GDM1 (cell line): ENCODE data around the gene WNT3A.
"Not testable (repeated sequence)": the region's sequence is repeated elsewhere in the genome, so short reads cannot be mapped to it uniquely, and the experiment has no call there.

Experiments
- DNase-seq: peaks from one replicate; lab custom pipeline; 2025; lab: John Stamatoyannopoulos, UW

Gene WNT3A

DNA sequence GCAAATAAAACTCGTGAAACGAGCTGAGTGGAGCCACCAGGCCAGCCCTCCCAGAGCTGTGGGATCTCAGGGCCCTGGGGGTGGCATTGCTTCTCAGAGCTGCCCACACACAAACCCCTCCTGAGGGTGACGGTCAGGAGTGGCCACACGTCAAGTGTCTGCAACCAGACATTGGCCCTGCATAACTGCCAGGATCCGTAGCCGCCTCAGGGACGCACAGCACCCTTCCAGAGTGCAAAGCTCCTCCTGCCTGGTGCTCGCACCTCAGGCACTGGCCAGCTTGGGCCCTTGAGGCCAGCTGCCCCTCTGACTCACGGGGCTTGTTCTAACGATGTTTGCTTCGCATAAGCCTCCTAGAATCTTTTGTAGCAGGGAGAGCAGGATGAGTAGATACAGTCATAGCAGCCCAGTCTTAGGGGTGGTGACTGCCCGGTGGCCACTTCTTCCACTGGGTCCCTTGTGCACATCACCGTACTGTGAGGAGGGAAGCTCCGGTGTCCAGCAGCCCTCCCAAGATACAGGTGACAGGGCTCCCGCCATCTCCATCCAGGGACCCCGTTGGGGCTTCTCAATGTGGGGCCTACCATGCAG, 5.0 kb downstream of the WNT3A start:
- no peak for DNase-seq

DNA sequence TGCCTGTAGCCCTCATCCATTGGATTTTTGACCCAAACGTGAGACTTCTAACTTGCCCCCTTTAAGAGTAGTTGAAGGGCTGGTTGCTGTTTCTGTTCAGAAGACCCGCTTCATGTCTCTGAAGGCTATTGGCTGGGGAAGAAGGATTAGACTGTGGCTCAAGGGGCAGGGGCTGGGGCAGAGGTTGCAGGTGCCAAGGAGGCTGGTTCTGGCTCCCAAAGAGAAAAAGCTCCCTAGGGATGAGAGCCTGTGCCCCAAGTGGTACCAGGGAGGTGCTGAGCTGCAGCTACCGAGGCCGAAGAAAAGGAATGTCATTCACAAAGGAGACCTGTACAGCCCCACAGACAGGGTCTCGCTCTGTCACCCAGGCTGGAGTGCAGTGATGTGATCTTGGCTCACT, 5.8 kb downstream of the WNT3A start:
- DNase-seq: no peak

DNA sequence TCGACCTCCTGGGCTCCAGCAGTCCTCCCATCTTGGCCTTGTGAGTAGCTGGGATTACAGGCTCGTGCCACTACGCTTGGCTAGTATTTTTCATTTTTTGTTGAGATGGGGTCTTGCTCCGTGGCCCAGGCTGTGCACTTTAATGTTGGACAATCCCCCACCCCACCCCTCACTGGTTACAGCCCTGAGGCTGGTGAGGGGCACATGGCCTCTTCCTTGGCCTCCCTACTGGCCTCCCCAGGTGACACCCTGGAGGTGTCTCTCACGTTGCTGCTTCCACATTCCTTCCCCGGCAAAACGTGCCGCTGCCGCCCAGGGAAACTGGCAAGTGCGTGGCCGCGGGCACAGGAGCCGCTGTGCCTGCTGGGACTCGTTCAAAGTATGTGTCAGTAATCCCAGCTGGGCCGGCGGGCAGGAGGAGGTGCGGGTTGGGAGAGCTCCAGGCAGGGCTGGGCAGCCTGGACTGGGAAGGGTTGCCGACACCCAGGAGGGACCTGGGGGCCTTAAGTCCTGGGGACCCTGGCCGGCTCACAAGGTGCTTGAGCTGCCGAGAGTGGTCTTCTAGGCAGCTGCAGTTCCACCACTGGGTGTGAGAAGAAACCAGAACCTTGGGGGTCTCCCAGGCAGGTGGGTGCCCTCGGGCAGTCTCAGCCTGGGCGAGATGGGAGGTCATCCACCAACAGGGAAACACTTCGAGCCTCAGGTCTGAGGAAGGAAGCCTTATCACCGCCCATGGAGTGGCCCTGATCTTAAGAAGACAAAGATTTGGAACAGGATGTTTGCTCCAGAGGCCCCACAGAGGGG, 6.5 kb downstream of the WNT3A start:
- no peak for DNase-seq

DNA sequence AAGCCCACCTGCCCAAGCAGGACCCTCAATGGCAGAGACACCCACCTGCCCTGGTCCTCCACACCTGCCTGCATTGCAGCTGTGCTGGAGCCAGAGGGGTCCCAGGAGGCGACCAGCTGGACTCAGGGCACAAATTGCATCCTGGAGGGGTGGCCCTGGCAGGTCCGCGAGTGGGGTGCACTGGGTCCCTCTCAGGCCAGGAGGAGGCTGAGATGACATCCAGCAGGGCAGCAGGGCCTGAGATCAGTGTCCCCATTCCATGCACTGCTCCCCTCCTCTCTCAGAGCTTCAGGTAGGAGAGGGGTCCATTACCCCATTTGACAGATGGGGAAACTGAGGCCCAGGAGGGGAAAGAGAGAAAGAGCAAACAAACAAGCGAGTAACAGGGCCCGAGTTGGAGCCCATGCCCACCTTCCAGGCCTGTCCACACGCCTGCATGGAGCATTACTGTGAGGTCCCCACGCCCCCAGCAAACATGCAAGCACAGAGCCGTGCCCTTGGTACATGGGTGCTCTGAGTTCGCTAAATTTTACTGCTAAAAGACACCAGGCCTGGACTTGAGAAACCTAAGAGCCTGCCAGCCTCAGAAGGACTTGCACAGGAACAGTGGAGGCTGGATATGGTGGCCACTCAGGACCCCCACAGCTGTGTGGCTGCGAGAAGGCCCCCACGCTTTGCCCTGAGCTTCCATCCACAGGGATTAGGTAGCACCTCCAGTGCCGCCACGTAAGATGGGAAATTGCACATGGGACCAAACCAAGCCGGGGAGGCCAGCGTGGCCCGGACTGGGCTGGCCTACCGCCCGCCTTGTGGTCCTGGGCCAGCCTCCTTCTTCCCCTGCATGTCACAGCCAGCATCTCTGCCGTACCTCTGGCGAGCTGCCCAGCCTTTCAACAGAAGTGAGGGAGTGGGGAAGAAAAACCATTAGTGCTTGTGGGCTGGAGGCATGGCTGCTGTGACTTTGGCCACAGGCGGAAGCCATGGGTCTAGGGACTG, 7.4 kb downstream of the WNT3A start:
- DNase-seq: no peak

DNA sequence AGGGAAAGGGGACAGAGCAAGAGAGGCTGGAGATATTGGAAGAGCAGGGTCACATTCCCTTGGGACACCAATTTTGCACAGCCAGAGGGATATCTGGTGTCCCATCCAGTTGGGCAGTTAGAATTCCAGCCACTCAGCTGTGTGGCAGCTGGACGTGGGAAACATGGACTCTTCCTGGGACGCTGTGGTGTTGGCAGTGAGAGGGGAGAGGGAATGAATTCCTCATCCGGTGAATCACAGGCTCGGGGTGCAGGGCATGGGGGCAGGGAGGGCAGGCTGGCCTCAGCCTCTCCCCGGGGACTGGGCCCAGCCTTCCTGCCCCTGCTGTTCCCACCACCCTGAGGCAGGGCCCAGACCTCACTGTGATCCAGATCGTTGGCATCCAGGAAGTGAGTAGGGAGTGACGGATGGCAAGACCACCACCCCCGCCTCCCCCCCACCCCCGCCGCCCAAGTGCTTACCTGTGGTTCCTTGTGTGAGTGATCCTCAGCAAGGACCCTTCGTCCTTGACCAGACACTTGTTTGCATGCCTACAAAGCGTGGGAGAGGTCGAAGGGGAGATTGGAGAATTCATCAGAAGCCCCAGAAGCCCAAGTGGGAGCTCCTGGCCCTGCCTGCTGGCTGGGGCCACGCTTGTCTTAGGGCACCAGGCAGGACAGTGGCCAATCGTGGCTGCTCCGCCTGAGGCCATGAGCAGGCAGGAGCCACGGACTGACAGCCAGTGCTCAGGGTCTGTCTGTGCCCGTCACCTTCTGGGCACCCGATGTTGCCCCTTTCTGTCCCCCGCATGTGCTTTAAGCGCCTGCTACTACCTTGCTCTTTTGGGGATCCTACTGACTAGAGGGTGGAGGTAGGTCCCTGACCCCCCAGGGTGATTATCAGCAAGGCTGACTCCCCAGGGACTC, 8.7 kb downstream of the WNT3A start:
- no peak for DNase-seq

DNA sequence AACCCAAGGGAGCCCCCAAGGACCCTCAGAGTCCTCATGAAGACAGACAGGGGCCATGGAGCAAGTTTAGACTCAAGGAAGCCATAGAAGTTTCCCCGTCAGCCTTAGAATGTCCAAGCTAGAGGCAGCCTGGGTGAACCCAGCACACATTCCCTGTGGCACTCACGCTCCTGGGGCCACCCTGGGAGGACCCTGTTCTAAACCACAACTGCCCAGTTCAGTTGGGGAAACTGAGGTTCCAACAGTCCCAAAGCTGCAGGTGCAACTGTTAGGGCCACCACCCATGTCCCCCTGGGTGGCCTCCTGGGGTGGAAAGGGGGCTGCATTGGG, 9.3 kb downstream of the WNT3A start:
- DNase-seq: no peak

DNA sequence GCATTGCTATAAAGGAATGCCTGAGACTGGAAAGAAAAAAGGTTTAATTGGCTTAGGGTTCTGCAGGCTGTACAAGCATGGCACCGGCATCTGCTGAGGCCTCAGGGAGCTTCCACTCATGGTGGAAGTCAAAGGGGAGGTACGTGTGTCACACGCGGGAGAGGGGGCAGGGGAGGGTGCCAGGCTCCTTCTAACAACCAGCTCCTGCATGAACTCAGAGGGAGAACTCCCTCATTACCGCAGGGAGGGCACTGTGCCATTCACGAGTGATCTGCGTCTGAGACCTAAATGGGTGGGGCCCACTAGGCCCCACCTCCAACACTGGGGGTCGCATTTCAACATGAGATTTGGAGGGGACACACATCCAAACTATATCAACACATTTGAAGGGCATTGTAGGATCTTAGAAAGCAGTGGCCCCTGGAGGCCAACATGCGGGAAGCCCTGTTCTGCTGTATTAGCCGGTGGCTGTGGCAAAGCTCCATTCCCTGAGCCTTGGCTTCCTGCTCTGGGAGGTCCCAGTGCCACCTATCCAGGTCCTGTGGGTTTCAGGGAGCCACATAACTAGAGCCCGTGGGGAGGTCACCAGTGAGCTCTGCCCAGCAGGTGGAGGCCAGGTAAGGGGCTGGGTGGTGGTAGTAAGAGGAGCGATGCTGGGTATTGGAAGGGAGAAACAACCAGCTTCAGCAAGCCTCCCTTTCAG, 10.0 kb downstream of the WNT3A start:
- no peak for DNase-seq

DNA sequence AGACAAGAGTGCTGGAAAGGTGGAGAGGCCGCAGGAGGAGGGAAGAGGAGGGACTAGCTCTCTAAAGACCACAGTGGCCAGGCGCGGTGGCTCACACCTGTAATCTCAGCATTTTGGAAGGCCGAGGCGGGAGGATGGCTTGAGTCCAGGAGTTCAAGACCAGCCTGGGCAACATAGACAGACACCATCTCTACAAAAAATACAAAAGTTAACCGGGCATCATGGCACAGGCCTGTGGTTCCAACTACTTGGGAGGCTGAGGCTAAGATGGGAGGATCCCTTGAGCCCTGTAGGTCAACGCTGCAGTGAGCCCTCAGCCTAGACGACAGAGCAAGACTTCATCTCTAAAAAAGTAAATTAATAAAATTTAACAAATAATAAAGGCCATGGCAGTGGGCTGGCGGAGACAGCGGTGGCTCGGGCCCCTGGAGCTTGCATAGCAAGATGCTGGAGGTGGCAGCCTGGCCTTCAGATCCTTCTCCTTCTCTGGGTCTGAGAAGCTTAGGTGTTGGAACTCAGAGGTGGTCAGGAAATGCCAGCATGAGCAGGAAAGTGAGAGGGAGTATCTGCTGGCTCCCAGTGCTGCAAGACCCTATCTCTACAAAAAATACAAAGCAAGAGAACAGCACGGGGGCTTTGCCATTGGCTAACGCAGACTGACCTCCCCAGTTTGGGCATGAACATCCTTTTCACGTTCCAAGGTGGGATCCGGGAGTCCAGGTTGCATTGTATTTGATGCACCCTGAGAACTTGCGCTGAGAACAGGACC, 10.7 kb downstream of the WNT3A start:
- no peak for DNase-seq

DNA sequence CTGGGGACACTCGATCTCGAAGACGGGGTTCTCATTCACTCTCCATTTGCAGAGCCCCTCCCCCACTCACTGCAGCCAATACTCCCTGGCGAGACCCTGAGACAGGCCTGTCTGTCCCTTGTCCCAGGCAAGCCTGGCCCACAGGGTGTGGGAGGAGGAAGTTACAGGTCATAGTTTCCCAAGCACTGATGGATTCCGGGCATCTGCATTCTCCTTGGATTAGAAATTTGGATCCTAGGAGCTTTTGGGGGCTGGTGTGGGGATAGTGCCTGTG, 11.3 kb downstream of the WNT3A start:
- DNase-seq: no peak

DNA sequence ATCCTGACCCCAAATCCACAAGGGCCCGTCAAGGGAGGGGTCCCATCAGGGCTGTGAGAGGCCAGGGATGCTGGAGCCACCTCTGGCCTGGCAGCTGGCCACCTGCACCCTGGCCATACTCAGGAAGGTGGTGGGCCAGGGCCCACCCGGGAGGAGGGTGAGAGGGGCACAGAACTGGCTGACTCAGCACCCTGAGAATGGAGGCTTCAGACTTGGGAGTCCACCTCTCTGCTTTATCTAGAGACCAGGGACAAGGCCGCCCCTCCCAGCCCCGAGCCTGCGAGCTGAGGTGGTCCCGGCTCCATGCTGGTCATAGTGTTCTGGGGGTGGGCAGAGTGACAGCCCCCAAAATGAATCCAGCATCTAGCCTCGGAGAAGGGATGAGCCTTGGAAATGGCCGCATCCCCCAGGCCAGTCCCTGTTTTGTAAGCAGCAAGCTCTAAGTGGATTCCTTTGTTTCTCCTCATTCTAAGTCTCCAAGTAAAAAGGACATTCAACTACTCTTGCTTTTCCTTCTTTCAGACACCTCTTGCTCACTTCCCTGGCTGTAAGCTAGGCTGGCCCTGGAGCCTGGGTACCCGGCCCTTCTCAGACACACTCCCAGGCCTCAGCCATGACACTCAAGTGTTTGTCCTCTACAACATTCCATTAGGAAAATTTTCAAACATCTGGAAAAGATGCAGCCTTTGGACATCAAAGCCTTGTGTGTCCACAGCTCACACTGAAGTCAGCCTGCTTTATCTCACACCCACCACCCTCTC, 12.3 kb downstream of the WNT3A start:
- DNase-seq: no peak

DNA sequence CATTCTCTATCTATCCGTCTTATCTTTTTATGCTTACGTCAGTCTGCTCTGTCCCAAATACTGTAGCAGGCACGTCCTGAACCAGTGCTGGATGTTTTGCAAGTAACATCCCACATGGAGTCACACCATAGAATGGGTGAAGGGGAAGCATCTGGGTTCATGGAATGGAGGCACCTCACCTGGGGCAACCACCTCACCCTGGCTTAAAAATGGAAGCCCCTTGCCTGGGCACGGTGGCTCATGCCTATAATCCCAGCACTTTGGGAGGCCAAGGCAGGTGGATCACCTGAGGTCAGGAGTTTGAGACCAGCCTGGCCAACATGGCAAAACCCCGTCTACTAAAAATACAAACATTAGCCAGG, 12.9 kb downstream of the WNT3A start:
- DNase-seq: not testable (repeated sequence)

DNA sequence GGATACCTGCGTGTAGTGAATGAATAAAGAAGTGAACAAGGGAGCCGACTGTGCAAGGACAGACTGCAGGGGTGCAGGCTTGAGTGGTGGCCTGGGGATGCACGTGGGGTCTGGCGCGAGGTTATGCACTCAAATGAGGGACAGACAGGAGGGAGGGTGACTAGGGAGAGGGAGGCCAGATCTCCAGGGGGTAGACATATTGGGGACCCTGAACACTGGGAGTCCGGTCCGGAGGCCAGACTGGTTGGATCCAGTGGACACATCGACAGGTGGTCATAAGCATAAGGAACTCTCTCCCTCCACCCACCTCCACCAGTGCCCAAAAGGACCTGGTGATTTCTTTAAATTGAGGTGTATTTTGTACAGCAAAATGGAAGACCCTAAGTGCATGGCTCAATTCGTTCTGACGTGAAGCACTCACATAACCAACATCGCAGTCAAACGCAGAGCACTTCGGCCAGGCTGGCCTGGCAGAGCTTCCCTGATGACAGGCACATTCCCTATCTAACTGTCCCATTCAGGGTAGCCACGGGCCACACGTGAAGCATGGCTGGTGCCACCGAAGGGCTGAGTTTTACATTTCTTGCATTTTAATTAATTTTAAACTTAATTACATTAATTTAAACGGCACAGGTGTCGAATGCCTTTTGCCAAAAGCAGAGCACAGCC, 14.0 kb downstream of the WNT3A start:
- DNase-seq: no peak

DNA sequence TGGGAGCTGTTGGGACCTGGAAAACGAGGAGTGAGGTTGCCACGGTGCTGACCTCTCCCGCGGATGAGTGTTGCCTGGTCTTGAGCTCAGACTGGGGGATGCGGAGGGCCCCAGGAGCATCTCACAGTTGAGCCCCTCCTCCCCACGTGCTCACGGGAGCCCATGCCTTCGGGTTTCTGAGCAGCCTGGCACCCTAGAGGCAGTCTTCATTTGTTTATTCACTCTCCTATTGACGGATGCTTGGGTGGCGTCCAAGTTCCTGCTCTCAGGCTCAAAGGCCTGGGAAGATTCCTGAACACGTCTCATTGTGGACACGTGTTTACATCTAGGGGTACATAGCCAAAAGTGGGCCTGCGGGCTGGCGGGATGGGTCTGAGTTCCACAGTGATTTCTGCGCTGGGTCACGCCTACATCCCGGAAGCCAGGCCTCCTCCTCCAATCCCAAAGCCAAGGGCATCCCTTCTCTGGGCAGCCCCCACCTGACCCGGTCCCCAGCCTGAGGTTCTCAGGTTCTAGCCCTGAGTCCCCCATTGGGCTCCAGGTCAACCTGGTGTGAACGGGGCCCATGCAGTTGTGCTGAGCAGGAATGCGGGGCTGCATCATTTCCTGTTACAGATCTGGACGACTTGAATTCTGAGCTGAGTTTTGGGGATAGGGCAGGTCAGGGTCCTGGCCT, 14.7 kb downstream of the WNT3A start:
- DNase-seq: no peak

DNA sequence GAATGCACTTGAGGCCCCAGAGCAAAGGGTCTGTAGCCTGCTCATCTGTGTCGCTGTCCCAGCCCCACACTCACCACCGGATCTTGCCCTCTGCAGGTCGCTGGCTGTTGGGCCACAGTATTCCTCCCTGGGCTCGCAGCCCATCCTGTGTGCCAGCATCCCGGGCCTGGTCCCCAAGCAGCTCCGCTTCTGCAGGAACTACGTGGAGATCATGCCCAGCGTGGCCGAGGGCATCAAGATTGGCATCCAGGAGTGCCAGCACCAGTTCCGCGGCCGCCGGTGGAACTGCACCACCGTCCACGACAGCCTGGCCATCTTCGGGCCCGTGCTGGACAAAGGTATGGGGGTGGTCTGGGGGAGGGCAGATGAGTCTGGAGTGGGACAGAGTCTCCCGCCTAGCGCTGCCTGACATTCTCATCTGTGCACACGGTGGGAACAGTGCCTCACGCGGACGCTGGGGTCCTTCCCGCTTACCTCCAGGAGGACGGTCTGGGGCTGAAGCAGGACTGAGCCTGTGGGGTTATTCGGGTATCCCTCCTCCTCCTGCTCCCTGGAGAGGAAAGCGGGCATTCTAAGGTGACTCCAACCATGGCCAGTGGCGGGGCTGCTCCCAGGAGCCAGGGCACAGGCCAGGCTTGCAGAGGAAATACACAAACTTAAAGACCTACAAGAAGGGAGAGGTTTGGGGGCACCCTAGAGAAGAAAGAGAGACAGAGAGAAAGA, 15.9 kb downstream of the WNT3A start:
- DNase-seq: no peak

DNA sequence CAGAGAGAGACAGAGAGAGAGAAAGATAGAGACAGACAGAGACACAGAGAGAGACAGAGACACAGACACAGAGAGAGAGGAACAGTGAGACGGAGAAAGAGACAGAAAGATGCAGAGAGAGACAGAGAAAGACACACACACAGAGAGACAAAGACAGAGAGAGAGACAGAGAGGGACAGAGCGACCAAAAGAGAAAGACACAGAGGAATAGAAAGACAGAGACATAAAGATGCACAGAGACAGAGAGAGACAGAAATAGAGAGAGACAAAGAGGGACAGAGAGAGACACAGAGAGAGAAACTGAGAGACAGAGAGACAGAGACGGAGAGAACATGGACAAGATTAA, 16.5 kb downstream of the WNT3A start:
- no peak for DNase-seq

DNA sequence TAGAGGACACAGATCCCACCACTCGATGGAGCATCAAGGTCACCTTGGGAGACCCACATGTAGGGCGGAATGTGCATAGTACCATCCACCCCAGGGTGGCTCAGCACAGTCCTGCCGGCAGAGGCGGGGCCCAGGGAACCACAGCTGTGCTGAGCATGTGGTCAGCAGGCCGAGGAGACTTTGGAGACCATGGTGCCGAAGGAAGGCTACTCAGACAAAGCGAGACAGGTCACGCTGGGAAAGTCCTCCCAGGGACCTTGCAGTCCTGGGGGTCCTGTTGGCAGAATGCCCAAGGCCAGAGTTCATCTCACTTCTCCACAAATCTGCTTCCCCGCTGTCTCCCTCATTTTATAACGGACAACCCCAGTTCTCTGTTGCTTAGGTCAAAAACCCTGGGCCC, 22.5 kb downstream of the WNT3A start:
- no peak for DNase-seq

DNA sequence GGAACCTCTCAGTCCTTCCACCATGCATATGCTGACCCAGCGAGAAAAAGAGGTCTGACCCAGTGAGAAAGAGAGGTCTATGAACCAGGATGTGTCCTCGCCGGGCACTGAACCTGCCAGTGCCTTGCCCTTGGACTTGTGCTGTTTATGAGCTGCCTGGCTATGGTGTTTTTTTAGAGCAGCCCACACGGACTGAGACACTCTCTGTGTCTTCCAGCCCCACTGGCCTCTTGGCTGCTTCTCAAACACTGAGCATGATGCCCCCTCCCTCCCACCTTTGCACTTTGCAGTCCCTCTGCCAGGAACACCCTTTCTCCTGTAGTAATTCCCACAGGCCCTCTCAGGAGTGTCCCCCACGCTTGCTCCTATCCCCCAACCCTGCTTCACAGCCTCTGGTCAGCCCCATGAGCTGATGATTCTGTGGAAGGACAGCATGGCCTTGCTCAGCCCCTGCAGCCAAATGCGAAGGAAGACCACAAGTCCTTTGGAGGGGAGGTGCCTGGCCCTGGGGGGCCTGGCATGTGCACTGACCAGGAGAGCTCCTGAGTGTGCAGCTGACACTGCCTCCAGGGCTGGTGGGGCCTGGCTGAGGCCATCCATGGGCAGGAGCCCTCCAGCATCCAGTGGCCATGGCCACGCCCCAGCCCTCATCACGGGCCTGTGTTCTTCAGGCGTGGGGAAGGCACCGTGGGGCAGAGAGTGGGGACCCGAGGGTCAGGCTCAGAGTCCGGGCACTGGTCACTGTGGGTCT, 23.8 kb downstream of the WNT3A start:
- no peak for DNase-seq
